AG09319 (cell line): ENCODE measurements around the gene CAPN5.

Source experiments
- DNase-seq: peaks from one replicate; pipeline ENCODE4 v3.0.0-alpha.2; 2010; ENCODE audit warnings: low read depth; ENCODE audit errors: extremely low read depth
- TF ChIP-seq, protein P1 (sequence below): IDR thresholded peaks from 2 replicates; pipeline ENCODE4 v1.5.1; 2011; ENCODE audit warnings: low read depth, mild to moderate bottlenecking, inconsistent platforms, low read length, moderate library complexity

Gene CAPN5

DNA sequence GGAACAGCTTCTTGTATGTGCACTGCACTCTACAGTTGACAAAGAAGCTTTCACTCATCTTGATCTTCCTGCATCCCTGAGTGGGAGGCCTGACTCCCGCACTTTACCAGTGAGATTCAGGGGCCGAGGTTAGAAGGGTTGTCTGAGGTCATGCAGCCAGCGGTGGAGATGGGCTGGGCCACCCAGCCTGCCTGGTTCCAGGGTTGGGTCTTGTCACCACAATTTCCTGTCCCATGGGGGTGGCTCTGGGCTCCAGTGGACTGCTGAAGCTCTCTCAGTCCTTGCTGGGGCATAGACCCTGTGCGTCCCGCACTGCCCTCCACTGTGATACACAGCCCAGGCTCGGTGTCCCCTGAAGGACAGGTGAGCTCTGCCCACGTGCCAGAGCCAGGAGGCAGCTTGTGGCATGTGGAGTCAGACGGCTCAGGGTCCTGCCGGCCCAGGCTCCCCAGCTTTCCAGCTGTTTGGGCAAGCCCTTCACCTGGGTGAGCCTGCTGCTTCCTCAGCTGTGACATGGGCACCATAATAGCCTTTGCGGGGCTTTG, 54.4 kb downstream of the CAPN5 start:
- no peak for DNase-seq
- TF ChIP-seq, protein P1, sequence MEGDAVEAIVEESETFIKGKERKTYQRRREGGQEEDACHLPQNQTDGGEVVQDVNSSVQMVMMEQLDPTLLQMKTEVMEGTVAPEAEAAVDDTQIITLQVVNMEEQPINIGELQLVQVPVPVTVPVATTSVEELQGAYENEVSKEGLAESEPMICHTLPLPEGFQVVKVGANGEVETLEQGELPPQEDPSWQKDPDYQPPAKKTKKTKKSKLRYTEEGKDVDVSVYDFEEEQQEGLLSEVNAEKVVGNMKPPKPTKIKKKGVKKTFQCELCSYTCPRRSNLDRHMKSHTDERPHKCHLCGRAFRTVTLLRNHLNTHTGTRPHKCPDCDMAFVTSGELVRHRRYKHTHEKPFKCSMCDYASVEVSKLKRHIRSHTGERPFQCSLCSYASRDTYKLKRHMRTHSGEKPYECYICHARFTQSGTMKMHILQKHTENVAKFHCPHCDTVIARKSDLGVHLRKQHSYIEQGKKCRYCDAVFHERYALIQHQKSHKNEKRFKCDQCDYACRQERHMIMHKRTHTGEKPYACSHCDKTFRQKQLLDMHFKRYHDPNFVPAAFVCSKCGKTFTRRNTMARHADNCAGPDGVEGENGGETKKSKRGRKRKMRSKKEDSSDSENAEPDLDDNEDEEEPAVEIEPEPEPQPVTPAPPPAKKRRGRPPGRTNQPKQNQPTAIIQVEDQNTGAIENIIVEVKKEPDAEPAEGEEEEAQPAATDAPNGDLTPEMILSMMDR: no peak

DNA sequence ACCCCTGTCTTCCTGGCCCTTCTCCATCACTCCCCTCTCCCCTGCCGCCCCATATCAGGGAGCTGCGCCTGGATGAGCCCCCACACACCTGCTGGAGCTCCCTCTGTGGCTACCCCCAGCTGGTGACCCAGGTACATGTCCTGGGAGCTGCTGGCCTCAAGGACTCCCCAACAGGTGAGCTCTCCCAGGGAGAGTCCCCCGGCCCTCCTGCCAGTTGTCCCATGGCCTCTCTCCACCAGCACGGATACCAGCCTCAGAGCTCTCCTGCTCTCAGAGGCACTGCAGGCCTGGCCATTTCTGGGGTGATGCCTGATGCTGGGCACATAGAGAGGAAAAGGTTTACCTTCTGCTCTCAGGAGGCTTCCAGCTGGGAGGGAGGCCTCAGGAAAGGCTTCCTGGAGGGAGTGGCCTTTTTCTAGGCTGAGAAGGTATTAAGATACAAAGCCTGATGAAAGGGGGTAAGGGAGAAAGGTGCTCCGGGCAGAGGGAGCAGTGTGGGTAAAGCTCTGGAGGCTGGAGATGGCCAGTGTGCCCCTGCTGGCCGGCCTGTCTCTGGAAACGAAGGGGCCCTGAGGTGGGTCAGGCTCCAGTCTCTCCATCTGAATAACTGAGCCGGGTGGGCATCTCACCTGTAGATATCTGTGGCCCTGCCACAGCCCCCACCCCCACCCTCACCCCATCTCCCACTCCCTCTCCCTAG, 55.3 kb downstream of the CAPN5 start:
- no peak for DNase-seq
- TF ChIP-seq, protein P1: no peak

DNA sequence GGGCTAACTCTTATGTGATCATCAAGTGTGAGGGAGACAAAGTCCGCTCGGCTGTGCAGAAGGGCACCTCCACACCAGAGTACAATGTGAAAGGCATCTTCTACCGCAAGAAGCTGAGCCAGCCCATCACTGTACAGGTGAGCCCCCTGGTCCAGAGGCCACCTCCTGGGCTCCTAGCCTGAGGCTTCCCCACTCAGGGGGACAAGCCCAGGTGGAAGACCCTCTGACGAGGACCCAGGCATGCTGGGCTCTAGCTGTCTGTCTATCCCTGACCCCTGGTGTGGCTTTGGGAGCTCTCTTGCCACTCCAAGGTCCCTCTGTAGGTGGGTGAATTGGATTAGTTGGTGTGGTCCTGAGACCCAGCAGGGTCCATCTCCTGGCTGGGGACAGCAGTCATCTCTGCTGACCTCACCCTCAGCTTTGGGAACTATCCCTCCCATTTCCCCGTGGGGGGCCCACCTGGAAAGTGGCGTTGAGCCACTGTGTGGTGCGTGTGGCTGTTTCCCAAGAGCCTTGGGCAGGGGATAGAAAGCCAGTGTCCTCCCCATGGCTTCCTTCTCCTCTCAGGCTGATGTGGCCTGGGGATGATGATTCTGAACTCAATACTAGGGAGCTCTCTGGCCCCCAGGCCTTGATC, 55.9 kb downstream of the CAPN5 start:
- TF ChIP-seq, protein P1: no peak

DNA sequence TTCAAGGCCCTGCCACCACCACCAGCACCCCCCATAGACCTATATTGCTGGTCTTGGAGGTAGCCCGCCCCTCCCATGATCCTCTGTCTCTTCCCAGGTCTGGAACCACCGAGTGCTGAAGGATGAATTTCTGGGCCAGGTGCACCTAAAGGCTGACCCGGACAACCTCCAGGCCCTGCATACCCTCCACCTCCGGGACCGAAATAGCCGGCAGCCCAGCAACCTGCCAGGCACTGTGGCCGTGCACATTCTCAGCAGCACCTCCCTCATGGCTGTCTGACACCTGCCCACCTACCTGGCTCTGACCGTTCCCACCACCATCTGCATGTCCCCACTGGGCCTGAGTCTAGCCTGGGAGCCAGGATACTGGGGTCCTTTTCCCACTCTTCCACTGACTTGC, 56.8 kb downstream of the CAPN5 start:
- TF ChIP-seq, protein P1: no peak
- no peak for DNase-seq

More for the DNA sequence above, 55.9 kb downstream of the CAPN5 start:
- no peak for DNase-seq

DNA sequence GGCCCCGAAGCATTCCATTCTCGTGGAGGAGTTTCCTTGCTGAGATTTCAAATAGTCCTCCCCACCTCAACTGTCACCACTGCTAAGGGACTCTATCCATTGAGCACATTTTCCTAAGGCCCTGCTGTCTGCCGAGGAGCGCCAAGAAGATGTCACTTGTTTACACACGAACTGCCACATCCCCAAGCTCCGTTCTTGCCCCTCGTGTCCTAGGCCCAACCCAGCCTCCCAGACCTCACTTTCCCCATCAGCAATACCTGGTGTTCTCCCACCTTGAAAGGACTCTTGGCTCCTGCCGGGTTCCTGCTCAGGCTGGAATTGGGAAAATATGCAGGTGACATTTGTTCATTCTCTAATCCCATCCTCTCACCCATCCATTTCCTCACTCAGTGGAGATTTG, 57.3 kb downstream of the CAPN5 start:
- no peak for DNase-seq
- TF ChIP-seq, protein P1: no peak

DNA sequence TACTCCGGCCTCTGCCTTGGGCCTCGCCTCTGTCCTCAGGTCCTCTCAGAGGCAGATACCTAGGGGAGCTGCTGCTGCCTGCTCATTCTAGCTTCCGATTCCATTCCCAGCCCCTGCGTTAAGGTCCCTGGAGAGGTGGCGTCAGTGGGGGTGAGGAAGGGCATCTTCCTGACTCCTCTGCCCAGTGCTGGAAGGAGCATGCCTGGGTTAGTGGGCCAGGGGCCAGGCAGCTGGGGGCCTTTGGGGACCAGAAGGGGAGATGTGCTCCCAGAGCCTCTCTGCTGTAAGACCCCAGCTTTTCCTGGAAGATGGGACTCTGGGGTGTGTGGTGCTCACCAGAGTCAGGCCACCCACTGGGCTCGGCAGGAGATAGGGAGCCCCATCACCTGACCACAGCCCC, 57.7 kb downstream of the CAPN5 start:
- TF ChIP-seq, protein P1: no peak
- DNase-seq: no peak

DNA sequence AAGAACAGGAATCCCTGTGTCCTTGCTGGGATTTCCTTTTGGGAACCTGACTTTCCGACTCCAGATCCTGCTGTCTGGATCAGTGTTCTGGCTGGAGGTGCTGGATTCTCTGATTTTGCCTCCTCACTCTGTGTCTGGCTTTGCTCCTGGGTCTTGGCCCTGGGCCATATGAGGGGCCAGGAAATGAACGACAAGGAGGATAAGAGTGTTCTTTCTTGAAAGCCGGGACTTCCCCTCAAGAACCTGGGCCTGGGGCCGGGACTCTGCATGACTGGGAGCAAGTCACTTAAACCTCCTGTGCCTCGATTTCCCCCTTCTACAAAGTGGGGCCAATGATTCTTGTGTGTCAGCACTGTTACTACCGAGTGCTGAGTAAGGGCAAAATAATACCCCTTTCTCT, 58.4 kb downstream of the CAPN5 start:
- TF ChIP-seq, protein P1: no peak
- no peak for DNase-seq
